GM19023 (cell line): ENCODE data around the gene ICAM4.
"Not testable (repeated sequence)": the region's sequence is repeated elsewhere in the genome, so short reads cannot be mapped to it uniquely, and the experiment has no call there.

Experiments
- ATAC-seq: cut with Tn5 transposase; IDR thresholded peaks from one replicate; pipeline ENCODE4 v1.9.1; 2021; ENCODE audit warnings: mild to moderate bottlenecking, moderate library complexity; ENCODE audit not compliant: unreplicated experiment

The ICAM4 gene

DNA sequence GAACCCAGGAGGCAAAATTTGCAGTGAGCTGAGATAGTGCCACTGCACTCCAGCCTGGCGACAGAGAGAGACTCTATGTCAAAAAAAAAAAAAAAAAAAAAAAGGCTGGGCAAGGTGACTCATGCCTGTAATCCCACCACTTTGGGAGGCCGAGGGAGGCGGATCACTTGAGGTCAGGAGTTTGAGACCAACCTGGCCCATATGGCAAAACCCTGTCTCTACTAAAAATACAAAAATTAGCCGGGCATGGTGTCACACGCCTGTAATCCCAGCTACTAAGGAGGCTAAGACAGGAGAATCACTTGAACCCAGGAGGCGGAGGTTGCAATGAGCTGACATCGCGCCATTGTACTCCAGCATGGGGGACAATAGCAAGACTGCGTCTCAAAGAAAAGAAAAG is 50.0 kb downstream of the ICAM4 start:
- ATAC-seq, result not testable (repeated sequence)
